SK-N-SH (cell line): ENCODE results near the gene MAPK13. TPM values are rescaled to one million over a fixed set of nuclear protein-coding genes. Genes with fewer than 3 reads are reported as not detected.

Experiments used
- CTCF ChIA-PET: fragments of 300-600, 350-600 bp; formaldehyde crosslinking; extraction: SDS; loops from one replicate; lab custom pipeline; 2021; lab: Yijun Ruan, JAX
- POLR2A ChIA-PET: fragments of 350-600 bp; sonication (Branson Sonifier 250); formaldehyde crosslinking; extraction: SDS; loops from one replicate; lab custom pipeline; 2020; ENCODE audit warnings: antibody characterized with exemption, inconsistent platforms; lab: Yijun Ruan, JAX
- DNase-seq: peaks from one replicate; pipeline ENCODE4 v3.0.0; 2012
- H2AFZ ChIP-seq: fragments of 200-600 bp; sonication (generic); 2 replicates; pipeline ENCODE4 v1.8.1; 2016; ENCODE audit warnings: antibody characterized with exemption, mild to moderate bottlenecking, low read depth
- H3F3A ChIP-seq: fragments of 200-600 bp; sonication (generic); replicated peaks from 2 replicates; pipeline ENCODE3; 2016; ENCODE audit warnings: antibody characterized with exemption, mild to moderate bottlenecking; ENCODE audit not compliant: insufficient read depth
- H3K27ac ChIP-seq, 2 experiments: fragments of 200-500 bp in 1 of 2; fragments of 200-600 bp in 1 of 2; sonication (Bioruptor generic) in 1 of 2; sonication (generic), shearing (Covaris generic) in 1 of 2; 2 replicates each; pipeline versions ENCODE4 v1.5.1 to v1.6.1; 2014 to 2016; ENCODE audit warnings: low read depth in 2 of 2, inconsistent platforms in 1 of 2, low read length in 1 of 2, mild to moderate bottlenecking in 1 of 2, mixed read lengths in 1 of 2
- H3K27me3 ChIP-seq: fragments of 200-600 bp; sonication (generic), shearing (Covaris generic); 2 replicates; pipeline ENCODE4 v1.6.1; 2016; ENCODE audit warnings: mixed run types; ENCODE audit not compliant: insufficient read depth
- H3K36me3 ChIP-seq, 2 experiments: fragments of 200-500 bp in 1 of 2; fragments of 200-600 bp in 1 of 2; sonication (Bioruptor generic) in 1 of 2; sonication (generic) in 1 of 2; replicated peaks in 1 of 2; 2 replicates each; pipeline versions ENCODE3 to v1.5.1; 2014 to 2016; ENCODE audit warnings: low read length in 1 of 2, mild to moderate bottlenecking in 1 of 2; ENCODE audit not compliant: insufficient read depth in 2 of 2, control insufficient read depth in 1 of 2
- H3K4me1 ChIP-seq, 2 experiments: fragments of 200-500 bp in 1 of 2; fragments of 200-600 bp in 1 of 2; sonication (Bioruptor generic) in 1 of 2; sonication (generic), shearing (Covaris generic) in 1 of 2; 2 replicates each; pipeline versions ENCODE4 v1.5.1 to v1.6.1; 2014 to 2016; ENCODE audit warnings: low read depth in 1 of 2, low read length in 1 of 2, mixed run types in 1 of 2; ENCODE audit not compliant: insufficient read depth in 2 of 2, control insufficient read depth in 1 of 2
- H3K4me2 ChIP-seq: fragments of 200-600 bp; sonication (generic), shearing (Covaris generic); 2 replicates; pipeline ENCODE4 v1.6.1; 2017; ENCODE audit warnings: mixed run types
- H3K4me3 ChIP-seq, 2 experiments: fragments of 200-500 bp in 1 of 2; fragments of 200-600 bp in 1 of 2; sonication (Bioruptor generic) in 1 of 2; sonication (generic), shearing (Covaris generic) in 1 of 2; 2 replicates each; pipeline versions ENCODE4 v1.5.1 to v1.8.1; 2014 to 2016; ENCODE audit warnings: low read depth in 2 of 2, inconsistent platforms in 1 of 2, low read length in 1 of 2, mild to moderate bottlenecking in 1 of 2, mixed read lengths in 1 of 2, moderate library complexity in 1 of 2
- H3K79me2 ChIP-seq: fragments of 200-600 bp; sonication (generic); 2 replicates; pipeline ENCODE4 v1.8.1; 2017; ENCODE audit warnings: mild to moderate bottlenecking; ENCODE audit not compliant: insufficient read depth
- H3K9ac ChIP-seq: fragments of 200-600 bp; sonication (generic); 2 replicates; pipeline ENCODE4 v1.6.1; 2017; ENCODE audit warnings: mixed run types
- H3K9me2 ChIP-seq: fragments of 200-600 bp; sonication (generic); 2 replicates; pipeline ENCODE4 v1.6.1; 2017; ENCODE audit warnings: mixed run types
- H3K9me3 ChIP-seq: fragments of 200-600 bp; sonication (generic); 2 replicates; pipeline ENCODE4 v1.6.1; 2017; ENCODE audit warnings: mixed run types, mild to moderate bottlenecking, moderate library complexity
- H4K20me1 ChIP-seq: fragments of 200-600 bp; sonication (generic); 2 replicates; pipeline ENCODE4 v1.6.1; 2017; ENCODE audit warnings: mild to moderate bottlenecking, mixed run types; ENCODE audit not compliant: insufficient read depth
- FOSL2 ChIP-seq: IDR thresholded peaks from 2 replicates; pipeline ENCODE4 v1.4.0; 2012; ENCODE audit warnings: low read depth, mild to moderate bottlenecking, moderate library complexity, borderline replicate concordance
- GABPA ChIP-seq: IDR thresholded peaks from 2 replicates; pipeline ENCODE4 v1.4.0; 2012; ENCODE audit warnings: low read depth, mild to moderate bottlenecking
- MEF2A ChIP-seq: IDR thresholded peaks from 2 replicates; pipeline ENCODE4 v1.4.0; 2012; ENCODE audit warnings: low read depth, borderline replicate concordance
- MXI1 ChIP-seq: IDR thresholded peaks from 2 replicates; pipeline ENCODE4 v1.6.1; 2012; ENCODE audit warnings: mild to moderate bottlenecking, low read depth, low read length, improper control_type of control experiment
- NRF1 ChIP-seq: IDR thresholded peaks from 2 replicates; pipeline ENCODE4 v1.6.1; 2012; ENCODE audit warnings: low read depth, mild to moderate bottlenecking, low read length
- POLR2AphosphoS5 ChIP-seq: IDR thresholded peaks from 2 replicates; pipeline ENCODE4 v1.6.1; 2012; ENCODE audit warnings: low read depth, low read length
- RCOR1 ChIP-seq: fragments of 150-350 bp; IDR thresholded peaks from 2 replicates; pipeline ENCODE4 v1.6.1; 2017; ENCODE audit warnings: antibody characterized with exemption, low read length
- RFX5 ChIP-seq: IDR thresholded peaks from 2 replicates; pipeline ENCODE4 v1.6.1; 2012; ENCODE audit warnings: mild to moderate bottlenecking, improper control_type of control experiment, low read length
- TCF12 ChIP-seq: IDR thresholded peaks from 2 replicates; pipeline ENCODE4 v1.4.0; 2012
- WGBS: methylation state at CpG from one replicate; pipeline ENCODE4 v1.1.6; 2017; ENCODE audit warnings: low lambda C conversion rate; 5-methylcytosine and 5-hydroxymethylcytosine counted together
- polyA plus RNA-seq, 3 experiments: library from polyadenylated mRNA; depleted of rRNA; stranded (reverse); fragments of >200 nt; gene quantifications; 2 replicates each; pipeline ENCODE4 v1.2.3, GENCODE V29; 2012
- TF ChIP-seq, protein P1 (sequence below): fragments of 150-350 bp; IDR thresholded peaks from 2 replicates; pipeline ENCODE4 v1.6.1; 2016; ENCODE audit warnings: mild to moderate bottlenecking, low read depth, low read length
- TF ChIP-seq, protein P2 (sequence below): fragments of 200-600 bp; sonication (generic); IDR thresholded peaks from 2 replicates; pipeline ENCODE4 v1.6.1; 2017; ENCODE audit warnings: antibody characterized with exemption, mild to moderate bottlenecking, moderate library complexity
- TF ChIP-seq, protein P3 (sequence below): IDR thresholded peaks from 2 replicates; pipeline ENCODE4 v1.6.1; 2012; ENCODE audit warnings: mild to moderate bottlenecking, low read depth, low read length, moderate library complexity

Gene MAPK13
- polyA plus RNA-seq, 1 of the 3 experiments (the other 2 are of a cell fraction), result 2.3 TPM

DNA sequence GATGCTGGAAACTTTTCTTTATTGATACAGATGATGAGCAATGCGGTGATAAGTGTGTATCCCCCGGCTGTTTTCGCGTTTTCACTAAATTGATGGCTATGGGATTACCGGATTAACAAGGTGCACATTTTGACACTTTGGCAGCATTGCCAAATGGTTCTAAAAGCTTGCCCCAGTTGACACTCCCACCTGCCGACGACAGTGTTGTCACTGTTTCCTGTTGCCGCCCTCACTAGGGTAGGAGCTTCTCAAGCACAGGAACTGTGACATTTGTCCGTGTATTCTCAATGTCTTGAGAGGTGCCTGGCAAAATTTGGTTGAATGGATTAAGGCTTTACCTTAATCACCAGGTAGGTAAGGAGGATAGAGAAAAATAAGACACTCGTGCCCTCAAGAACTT is 9.8 kb upstream of the MAPK13 start:
- POLR2A ChIA-PET, result no interaction called here
- Histone ChIP-seq H3K9me3 (no peaks in the 10 kb centered on the region), H3F3A (peaks cover 12% of the 10 kb centered on the region), H3K9me2 (no peaks in the 10 kb centered on the region), H3K27me3 (no peaks in the 10 kb centered on the region), H3K9ac (no peak overlapping the region), H3K79me2 (no peaks in the 10 kb centered on the region), H3K4me2 (no peak overlapping the region)
- no peak for DNase-seq
- TF ChIP-seq, protein P1, sequence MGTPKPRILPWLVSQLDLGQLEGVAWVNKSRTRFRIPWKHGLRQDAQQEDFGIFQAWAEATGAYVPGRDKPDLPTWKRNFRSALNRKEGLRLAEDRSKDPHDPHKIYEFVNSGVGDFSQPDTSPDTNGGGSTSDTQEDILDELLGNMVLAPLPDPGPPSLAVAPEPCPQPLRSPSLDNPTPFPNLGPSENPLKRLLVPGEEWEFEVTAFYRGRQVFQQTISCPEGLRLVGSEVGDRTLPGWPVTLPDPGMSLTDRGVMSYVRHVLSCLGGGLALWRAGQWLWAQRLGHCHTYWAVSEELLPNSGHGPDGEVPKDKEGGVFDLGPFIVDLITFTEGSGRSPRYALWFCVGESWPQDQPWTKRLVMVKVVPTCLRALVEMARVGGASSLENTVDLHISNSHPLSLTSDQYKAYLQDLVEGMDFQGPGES, result no peak
- TF ChIP-seq FOSL2 (no peak), NRF1 (no peak), RCOR1 (no peak), GABPA (no peak), TCF12 (no peak), MXI1 (no peak), MEF2A (no peak), RFX5 (no peak), POLR2AphosphoS5 (no peak)
- TF ChIP-seq, protein P2, sequence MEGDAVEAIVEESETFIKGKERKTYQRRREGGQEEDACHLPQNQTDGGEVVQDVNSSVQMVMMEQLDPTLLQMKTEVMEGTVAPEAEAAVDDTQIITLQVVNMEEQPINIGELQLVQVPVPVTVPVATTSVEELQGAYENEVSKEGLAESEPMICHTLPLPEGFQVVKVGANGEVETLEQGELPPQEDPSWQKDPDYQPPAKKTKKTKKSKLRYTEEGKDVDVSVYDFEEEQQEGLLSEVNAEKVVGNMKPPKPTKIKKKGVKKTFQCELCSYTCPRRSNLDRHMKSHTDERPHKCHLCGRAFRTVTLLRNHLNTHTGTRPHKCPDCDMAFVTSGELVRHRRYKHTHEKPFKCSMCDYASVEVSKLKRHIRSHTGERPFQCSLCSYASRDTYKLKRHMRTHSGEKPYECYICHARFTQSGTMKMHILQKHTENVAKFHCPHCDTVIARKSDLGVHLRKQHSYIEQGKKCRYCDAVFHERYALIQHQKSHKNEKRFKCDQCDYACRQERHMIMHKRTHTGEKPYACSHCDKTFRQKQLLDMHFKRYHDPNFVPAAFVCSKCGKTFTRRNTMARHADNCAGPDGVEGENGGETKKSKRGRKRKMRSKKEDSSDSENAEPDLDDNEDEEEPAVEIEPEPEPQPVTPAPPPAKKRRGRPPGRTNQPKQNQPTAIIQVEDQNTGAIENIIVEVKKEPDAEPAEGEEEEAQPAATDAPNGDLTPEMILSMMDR, result no peak
- TF ChIP-seq, protein P3, sequence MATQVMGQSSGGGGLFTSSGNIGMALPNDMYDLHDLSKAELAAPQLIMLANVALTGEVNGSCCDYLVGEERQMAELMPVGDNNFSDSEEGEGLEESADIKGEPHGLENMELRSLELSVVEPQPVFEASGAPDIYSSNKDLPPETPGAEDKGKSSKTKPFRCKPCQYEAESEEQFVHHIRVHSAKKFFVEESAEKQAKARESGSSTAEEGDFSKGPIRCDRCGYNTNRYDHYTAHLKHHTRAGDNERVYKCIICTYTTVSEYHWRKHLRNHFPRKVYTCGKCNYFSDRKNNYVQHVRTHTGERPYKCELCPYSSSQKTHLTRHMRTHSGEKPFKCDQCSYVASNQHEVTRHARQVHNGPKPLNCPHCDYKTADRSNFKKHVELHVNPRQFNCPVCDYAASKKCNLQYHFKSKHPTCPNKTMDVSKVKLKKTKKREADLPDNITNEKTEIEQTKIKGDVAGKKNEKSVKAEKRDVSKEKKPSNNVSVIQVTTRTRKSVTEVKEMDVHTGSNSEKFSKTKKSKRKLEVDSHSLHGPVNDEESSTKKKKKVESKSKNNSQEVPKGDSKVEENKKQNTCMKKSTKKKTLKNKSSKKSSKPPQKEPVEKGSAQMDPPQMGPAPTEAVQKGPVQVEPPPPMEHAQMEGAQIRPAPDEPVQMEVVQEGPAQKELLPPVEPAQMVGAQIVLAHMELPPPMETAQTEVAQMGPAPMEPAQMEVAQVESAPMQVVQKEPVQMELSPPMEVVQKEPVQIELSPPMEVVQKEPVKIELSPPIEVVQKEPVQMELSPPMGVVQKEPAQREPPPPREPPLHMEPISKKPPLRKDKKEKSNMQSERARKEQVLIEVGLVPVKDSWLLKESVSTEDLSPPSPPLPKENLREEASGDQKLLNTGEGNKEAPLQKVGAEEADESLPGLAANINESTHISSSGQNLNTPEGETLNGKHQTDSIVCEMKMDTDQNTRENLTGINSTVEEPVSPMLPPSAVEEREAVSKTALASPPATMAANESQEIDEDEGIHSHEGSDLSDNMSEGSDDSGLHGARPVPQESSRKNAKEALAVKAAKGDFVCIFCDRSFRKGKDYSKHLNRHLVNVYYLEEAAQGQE, result no peak
- TF ChIP-seq, all 33 proteins: peak for 0
- no peak overlapping the region for H3K4me3 ChIP-seq
- peaks cover 0 to 21% of the 10 kb centered on the region in 2 experiments; a peak in 1 of 4 replicates for H3K4me1 ChIP-seq
- CTCF ChIA-PET, result interaction anchor here (1.1 to 2.6 kb wide), 7 partner anchors 11 to 220 kb away, joined by 3 to 12 read pairs (median 7); partner anchors contain the start of gene MAPK14
- H2AFZ ChIP-seq, result no peak overlapping the region
- H4K20me1 ChIP-seq, result no peaks in the 10 kb centered on the region
- WGBS, result 85% methylated on average over 10 of the region's 10 CpGs
- H3K27ac ChIP-seq, result no peak overlapping the region
- H3K36me3 ChIP-seq, result peaks cover 0 to 4% of the 10 kb centered on the region in 2 experiments
